22Rv1 (cell line): Measurements from ENCODE around the gene NIPAL1.

Experiments used
- CTCF ChIP-seq: fragments of 450-650 bp; IDR thresholded peaks from 2 replicates; pipeline ENCODE4 v1.5.1; 2017; ENCODE audit warnings: mild to moderate bottlenecking
- ZFX ChIP-seq: fragments of 450-650 bp; IDR thresholded peaks from 2 replicates; pipeline ENCODE4 v1.6.1; 2017; ENCODE audit warnings: antibody characterized with exemption, borderline replicate concordance

- TF ChIP-seq CTCF, result no peak
- no peak for TF ChIP-seq ZFX
These were observed 52.5 kb downstream of the NIPAL1 start for GRCh38 chr4:48069026-48069425.
